ENCODE data around the gene HEPN1. TPM values are rescaled to one million over a fixed set of nuclear protein-coding genes. Genes with fewer than 3 reads are reported as not detected.

The HEPN1 gene
- total and polyA plus RNA-seq, 2 of the 8 experiments (the other 6 are each of a cell fraction or from before 2014, with no cell fraction given) = not detected

DNA sequence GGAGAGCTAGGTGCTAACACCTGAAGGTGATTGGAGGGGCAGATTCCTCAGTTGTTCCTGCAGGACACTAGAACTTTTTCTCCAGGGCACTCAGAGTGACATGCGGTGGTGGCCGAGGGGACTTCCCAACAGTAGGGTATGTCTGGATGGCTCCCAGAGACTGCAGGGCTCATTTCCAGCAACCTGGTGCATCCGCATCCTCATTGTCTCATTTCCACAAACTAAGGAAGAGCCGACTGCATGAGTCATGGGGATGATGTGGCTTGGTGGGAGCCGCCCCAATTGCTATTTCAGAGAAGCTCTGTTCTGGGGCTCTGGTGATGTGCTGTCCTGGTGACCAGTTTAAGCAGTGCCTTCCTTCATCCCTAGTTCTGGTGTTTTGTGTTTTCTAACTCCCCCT, 18.6 kb upstream of the HEPN1 start (continued):
- TF ChIP-seq JUN (IDR thresholded peaks at IDR 0.05; ENCODE audit: low read depth, low read length) = no peak
